HG03575 (cell line): ENCODE measurements around the gene ZDHHC19.
"Not testable (repeated sequence)": the region's sequence is repeated elsewhere in the genome, so short reads cannot be mapped to it uniquely, and the experiment has no call there.

Source experiments
- ATAC-seq: cut with Tn5 transposase; IDR thresholded peaks from one replicate; pipeline ENCODE4 v1.9.1; 2021; ENCODE audit not compliant: unreplicated experiment, insufficient number of reproducible peaks, low FRiP score; ENCODE audit errors: extremely low read depth

The ZDHHC19 gene

GRCh38 chr3:196207833-196208607 lies 3.2 kb downstream of the ZDHHC19 start:
- no peak for ATAC-seq

- ATAC-seq: no peak
These were observed 3.9 kb downstream of the ZDHHC19 start for GRCh38 chr3:196207159-196207832.

DNA sequence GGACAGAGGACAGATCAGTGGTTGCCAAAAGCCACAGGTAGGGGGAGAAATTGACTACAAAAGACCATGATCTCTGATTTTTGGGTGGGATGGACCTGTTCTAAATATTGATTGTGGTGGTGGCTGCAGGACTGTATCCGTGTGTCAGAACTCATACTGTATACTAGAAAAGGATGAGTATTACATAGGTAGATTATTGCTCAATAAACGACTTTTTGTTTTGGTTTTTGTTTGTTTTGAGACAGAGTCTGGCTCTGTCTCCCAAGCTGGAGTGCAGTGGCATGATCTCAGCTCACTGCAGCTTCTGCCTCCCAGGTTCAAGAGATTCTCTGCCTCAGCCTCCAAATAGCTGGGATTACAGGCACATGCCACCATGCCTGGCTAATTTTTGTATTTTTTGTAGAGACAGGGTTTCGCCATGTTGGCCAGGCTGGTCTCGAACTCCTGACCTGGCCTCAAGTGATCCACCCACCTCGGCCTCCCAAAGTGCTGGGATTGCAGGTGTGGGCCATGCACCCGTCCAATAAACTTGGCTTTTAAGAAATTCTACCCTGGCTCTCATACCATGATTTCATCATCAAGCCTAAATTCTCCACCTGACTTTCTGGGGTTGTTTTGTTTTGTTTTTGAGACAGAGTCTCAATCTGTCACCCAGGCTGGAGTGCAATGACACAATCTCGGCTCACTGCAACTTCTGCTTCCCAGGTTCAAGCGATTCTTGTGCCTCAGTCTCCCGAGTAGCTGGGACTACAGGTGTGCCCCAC lies 5.6 kb downstream of the ZDHHC19 start:
- ATAC-seq: not testable (repeated sequence)

- ATAC-seq: no peak
These were observed 7.4 kb downstream of the ZDHHC19 start for GRCh38 chr3:196203846-196204245.

- no peak for ATAC-seq
These were observed 8.7 kb downstream of the ZDHHC19 start for GRCh38 chr3:196202516-196202970.

DNA sequence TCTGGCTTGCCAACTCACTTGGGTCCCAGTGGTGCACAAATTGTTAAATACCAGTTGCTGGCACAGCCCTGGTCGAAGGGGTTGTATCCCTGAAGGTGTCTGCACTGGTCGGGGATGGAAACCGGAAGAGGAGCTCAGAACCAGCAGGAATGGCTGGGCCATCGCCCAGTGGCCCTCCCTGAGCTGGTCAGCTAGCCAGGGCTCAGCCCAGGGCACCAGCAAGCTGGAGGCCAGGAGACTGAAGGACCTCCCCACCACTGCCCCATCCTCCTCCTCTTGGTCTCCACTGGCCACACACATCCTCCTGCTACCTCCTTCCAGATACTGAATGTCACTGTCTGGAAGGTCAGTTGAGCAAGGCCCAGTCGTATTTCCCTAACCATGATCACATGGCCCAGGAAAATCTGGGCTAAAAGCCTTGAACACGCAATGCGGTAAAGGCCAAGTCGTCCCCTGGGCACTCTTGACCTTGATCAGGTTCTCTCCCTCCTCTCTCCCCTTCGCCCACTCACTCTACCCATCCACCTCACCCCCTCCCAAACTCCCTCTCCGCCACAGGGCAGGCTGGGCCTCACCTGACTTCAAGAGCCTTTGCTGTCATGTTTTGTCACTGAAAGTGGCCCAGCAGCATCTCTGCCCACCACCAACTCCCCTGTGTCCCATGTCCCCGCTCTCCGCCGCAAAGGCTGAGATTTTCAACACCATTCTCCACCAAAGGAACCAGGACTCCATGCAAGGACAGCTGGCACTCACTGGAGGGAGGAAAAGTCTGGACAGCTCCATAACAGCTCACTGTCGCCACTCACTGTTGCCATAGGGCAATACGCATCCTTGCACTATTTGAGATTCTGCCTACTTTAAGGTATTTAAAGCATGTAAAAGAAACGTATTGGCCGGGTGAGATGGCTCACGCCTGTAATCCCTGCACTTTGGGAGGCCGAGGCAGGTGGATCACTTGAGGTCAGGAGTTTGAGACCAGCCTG lies 12.1 kb downstream of the ZDHHC19 start:
- no peak for ATAC-seq

DNA sequence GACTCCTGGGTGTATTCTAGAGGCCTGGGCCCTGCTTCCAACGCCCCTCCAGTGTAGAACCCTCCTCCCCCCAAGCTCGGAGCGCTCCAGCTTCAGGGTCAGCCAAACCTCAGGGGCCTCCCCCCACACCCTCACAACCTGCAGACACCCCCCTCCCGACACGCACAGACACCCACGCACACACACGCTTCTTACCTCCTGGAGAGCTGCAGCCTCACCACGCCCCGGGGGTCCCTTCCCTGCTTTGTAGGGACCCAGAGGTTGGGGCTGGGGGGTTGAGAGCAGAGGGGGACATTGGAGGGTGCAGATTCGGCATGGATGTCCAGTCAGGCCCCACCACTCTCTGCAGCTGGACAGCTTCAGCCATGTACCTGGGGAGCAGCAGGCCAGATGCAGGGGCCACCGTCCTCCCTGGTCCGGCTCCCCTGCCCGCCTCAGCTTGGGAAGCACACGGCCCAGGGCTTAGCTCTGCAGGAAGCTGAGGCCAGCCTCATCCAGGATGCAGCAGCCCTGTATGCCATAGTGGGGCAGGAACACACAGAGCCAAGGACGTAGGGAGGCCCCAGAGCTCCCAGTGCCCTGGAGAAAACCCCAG lies 13.0 kb downstream of the ZDHHC19 start:
- no peak for ATAC-seq

DNA sequence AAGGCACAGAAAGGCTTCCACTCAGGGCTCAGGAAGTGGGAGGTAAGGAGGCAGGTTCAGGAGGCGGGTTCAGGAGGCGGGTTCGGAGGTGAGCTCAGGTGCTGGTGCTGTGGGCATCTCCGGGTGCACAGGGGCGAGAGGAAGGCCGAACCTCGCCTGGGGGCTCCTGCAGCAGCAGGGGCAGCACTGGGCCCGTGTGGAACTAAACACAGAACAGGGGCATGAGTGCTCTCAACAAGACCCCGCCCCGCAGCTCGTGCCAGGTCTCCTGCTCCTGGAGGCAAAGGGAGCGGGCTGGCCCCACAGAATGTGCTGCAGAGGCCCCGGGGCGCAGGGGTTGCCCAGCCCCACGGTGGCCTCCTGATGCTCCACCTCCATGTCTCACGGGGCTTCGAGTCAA lies 13.7 kb downstream of the ZDHHC19 start:
- no peak for ATAC-seq

GRCh38 chr3:196195664-196196265 lies 15.4 kb downstream of the ZDHHC19 start:
- no peak for ATAC-seq

GRCh38 chr3:196194542-196194915 lies 16.7 kb downstream of the ZDHHC19 start:
- no peak for ATAC-seq

- no peak for ATAC-seq
These were observed 17.3 kb downstream of the ZDHHC19 start for GRCh38 chr3:196193736-196194541.

GRCh38 chr3:196193133-196193735 lies 18.0 kb downstream of the ZDHHC19 start:
- ATAC-seq: no peak

- ATAC-seq: no peak
These were observed 18.6 kb downstream of the ZDHHC19 start for GRCh38 chr3:196192524-196193051.

DNA sequence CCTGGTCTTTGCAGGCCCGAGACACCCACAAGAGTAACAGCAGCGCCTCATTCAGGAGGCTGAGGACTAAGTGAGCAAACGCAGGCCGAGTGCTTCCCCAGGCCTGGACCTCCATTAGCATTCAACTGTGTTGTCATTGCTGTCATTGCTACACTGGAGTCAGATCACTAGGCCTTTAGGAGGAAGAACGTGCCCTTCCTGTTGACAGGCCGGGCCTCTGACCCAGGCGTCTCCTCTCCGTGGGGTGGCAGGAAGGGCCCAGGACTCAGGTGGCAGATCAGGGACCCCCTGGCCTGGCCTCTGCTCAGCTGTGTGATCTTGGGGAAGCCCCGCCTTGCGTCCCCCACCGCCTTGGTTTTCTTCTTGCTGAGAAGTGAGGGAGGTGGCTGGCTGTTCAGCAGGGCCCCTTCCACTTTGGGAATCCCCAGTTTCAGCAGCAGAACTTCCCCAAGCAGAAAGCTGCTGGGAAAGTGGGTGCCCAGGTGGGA lies 19.1 kb downstream of the ZDHHC19 start:
- no peak for ATAC-seq

GRCh38 chr3:196189566-196190347 lies 21.4 kb downstream of the ZDHHC19 start:
- ATAC-seq: no peak
